GM21423 (cell line): ENCODE results near the gene PRAME.
"Not testable (repeated sequence)": the region's sequence is repeated elsewhere in the genome, so short reads cannot be mapped to it uniquely, and the experiment has no call there.

Experiments used
- ATAC-seq: cut with Tn5 transposase; IDR thresholded peaks from one replicate; pipeline ENCODE4 v1.9.1; 2021; ENCODE audit warnings: mild to moderate bottlenecking, moderate library complexity; ENCODE audit not compliant: unreplicated experiment

Gene PRAME

GRCh38 chr22:22558972-22559603, at the start of gene PRAME:
Gene PRAME (minus strand): TSS chr22:22559265. CDS start chr22:22556832, 2,433 bp downstream.
- ATAC-seq = no peak

GRCh38 chr22:22608022-22608421, 49.0 kb upstream of the PRAME start:
- not testable (repeated sequence) for ATAC-seq

GRCh38 chr22:22605074-22605404, 46.0 kb upstream of the PRAME start:
- no peak for ATAC-seq

- ATAC-seq = no peak
Measured at GRCh38 chr22:22604326-22605073, 45.4 kb upstream of the PRAME start.

- no peak for ATAC-seq
Measured at GRCh38 chr22:22603470-22603947, 44.4 kb upstream of the PRAME start.

- ATAC-seq = no peak
Measured at GRCh38 chr22:22600531-22601261, 41.6 kb upstream of the PRAME start.

- no peak for ATAC-seq
Measured at GRCh38 chr22:22599248-22599647, 40.2 kb upstream of the PRAME start.

GRCh38 chr22:22598144-22598543, 39.1 kb upstream of the PRAME start:
- no peak for ATAC-seq

- no peak for ATAC-seq
Measured at GRCh38 chr22:22595001-22595835, 36.2 kb upstream of the PRAME start.

GRCh38 chr22:22593964-22594656, 35.0 kb upstream of the PRAME start:
- no peak for ATAC-seq

GRCh38 chr22:22593250-22593649, 34.2 kb upstream of the PRAME start:
- no peak for ATAC-seq

- no peak for ATAC-seq
Measured at GRCh38 chr22:22591348-22592299, 32.6 kb upstream of the PRAME start.

- no peak for ATAC-seq
Measured at GRCh38 chr22:22590136-22590891, 31.2 kb upstream of the PRAME start.

- no peak for ATAC-seq
Measured at GRCh38 chr22:22588485-22589164, 29.6 kb upstream of the PRAME start.

GRCh38 chr22:22587577-22588188, 28.6 kb upstream of the PRAME start:
- ATAC-seq = no peak

- ATAC-seq = no peak
Measured at GRCh38 chr22:22584722-22585121, 25.7 kb upstream of the PRAME start.

- no peak for ATAC-seq
Measured at GRCh38 chr22:22583030-22583429, 24.0 kb upstream of the PRAME start.
